Prostate gland (tissue), 2 donors: Measurements from ENCODE around the gene IFITM10.

Experiments used
- CTCF ChIP-seq, 4 experiments: fragments of 200-600 bp in 2 of 4; fragments of 450-650 bp in 2 of 4; sonication (generic) in 2 of 4; IDR thresholded peaks; 1 replicate in 3 of 4; 2 replicates in 1 of 4; pipeline ENCODE4 v1.5.1; 2016 to 2019; ENCODE audit warnings: antibody characterized with exemption in 4 of 4, mild to moderate bottlenecking in 2 of 4, moderate library complexity in 2 of 4
- POLR2A ChIP-seq: fragments of 450-650 bp; IDR thresholded peaks from one replicate; pipeline ENCODE4 v1.6.1; 2016; ENCODE audit warnings: antibody characterized with exemption, mild to moderate bottlenecking
- POLR2AphosphoS5 ChIP-seq: sonication (generic); formaldehyde crosslinking; IDR thresholded peaks from one replicate; pipeline ENCODE4 v1.6.1; 2017; ENCODE audit warnings: antibody characterized with exemption

DNA sequence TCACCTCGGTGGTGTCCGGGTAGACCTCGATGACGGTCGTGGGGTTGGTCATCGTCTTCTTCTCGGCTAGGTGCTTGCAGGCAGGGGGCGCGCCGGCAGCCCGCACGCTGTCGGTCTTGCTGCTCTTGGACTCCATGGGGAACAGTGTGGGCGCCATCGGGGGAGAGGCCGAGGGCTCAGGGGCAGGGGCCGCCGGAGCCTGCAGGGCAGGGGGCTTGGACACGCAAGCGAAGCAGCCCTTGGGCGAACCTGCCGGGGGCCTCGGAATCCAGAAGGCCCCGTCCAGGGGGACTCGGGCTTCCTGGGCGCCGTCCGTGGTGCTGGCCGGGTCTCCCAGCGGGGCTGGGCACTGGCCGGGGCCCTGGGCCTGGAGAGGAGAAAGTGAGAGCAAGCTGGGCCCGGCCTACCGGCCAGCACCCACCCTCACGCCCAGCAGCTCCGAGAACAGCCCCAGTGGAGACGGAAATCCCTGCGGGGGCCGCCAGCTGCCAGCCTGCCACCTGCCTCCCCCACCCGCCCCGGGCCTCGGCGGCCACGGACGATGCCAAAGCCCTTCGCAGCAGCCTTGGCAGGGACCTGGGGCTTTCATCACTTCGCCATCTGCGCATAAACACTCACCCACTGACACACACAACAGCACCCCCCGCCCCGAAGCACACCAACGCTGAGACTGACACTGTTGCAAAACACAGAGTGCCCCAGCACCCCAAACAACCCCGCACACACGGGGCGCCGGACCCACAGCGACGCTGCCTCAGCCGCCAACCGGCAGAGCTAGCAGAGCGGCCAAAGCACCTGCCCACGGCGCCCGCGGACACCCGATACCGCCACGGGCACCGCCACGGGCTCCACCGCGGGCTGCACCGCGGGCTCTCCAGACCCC is 2.4 kb downstream of the IFITM10 start:
- TF ChIP-seq CTCF (IDR thresholded peaks at IDR 0.05) = no peak
- no peak for TF ChIP-seq POLR2AphosphoS5
- TF ChIP-seq POLR2A = no peak
